HCT116 (cell line): ENCODE data around the gene SIPA1L3. TPM values are rescaled to one million over a fixed set of nuclear protein-coding genes. Genes with fewer than 3 reads are reported as not detected.

Experiments used
- ATAC-seq: fragments of 200-7000 bp; cut with Tn5 transposase; 2 replicates; pipeline ENCODE4 v1.9.1; 2020; ENCODE audit warnings: mild to moderate bottlenecking, moderate library complexity
- BruUV-seq: library from RNA; stranded (reverse); fragments of 400-500 nt; replicated peaks from 2 replicates; lab custom pipeline; 2021; lab: Mats Ljungman, UMichigan
- CTCF ChIA-PET: fragments of 300-600 bp; sonication (Branson Sonifier 250); formaldehyde crosslinking; loops from one replicate; lab custom pipeline; 2021; ENCODE audit warnings: antibody characterized with exemption; lab: Charles Lee
- POLR2A ChIA-PET: fragments of 300-600, 350-600 bp; sonication (Branson Sonifier 250); formaldehyde crosslinking; loops from one replicate; lab custom pipeline; 2021; ENCODE audit warnings: antibody characterized with exemption; lab: Charles Lee
- RAD21 ChIA-PET, 2 experiments: fragments of 300-600 bp; sonication (Branson Sonifier 250); formaldehyde crosslinking; loops; one replicate each; lab custom pipeline; 2023; ENCODE audit warnings: low total read pairs in 2 of 2; ENCODE audit not compliant: uncharacterized antibody in 2 of 2, unreplicated experiment in 2 of 2, low non-redundant PET in 1 of 2; lab: Charles Lee
- DNase-seq: peaks from one replicate; pipeline ENCODE4 v3.0.0-alpha.2; 2010; ENCODE audit warnings: low read depth, low spot score
- H2AFZ ChIP-seq: fragments of 200-600 bp; shearing (Covaris generic), sonication (generic); 2 replicates; pipeline ENCODE4 v1.6.1; 2017; ENCODE audit warnings: low read depth, mixed run types, mixed read lengths, antibody characterized with exemption, low read length; ENCODE audit not compliant: poor library complexity, severe bottlenecking
- H3K27ac ChIP-seq: 2 replicates; pipeline ENCODE4 v1.5.1; 2012; ENCODE audit warnings: low read depth, low read length
- H3K27me3 ChIP-seq: fragments of 200-600 bp; sonication (generic); 2 replicates; pipeline ENCODE4 v1.6.1; 2016; ENCODE audit warnings: mixed run types, low read length, mixed read lengths; ENCODE audit not compliant: insufficient read depth
- H3K36me3 ChIP-seq, 2 experiments: fragments of 200-500 bp in 1 of 2; fragments of 200-600 bp in 1 of 2; sonication (Bioruptor generic) in 1 of 2; sonication (generic) in 1 of 2; 2 replicates each; pipeline versions ENCODE4 v1.5.1 to v1.6.1; 2014 to 2016; ENCODE audit warnings: low read length in 2 of 2, inconsistent platforms in 1 of 2, mixed read lengths in 1 of 2, mixed run types in 1 of 2; ENCODE audit not compliant: insufficient read depth in 2 of 2, control insufficient read depth in 1 of 2
- H3K4me1 ChIP-seq, 2 experiments: fragments of 200-600 bp in 1 of 2; sonication (generic) in 1 of 2; 2 replicates each; pipeline versions ENCODE4 v1.5.1 to v1.6.1; 2012 to 2017; ENCODE audit warnings: low read length in 2 of 2, inconsistent platforms in 1 of 2, mild to moderate bottlenecking in 1 of 2, mixed read lengths in 1 of 2, mixed run types in 1 of 2, moderate library complexity in 1 of 2; ENCODE audit not compliant: insufficient read depth in 2 of 2, control insufficient read depth in 1 of 2
- H3K4me2 ChIP-seq: fragments of 200-600 bp; sonication (generic); 2 replicates; pipeline ENCODE4 v1.6.1; 2017; ENCODE audit warnings: mixed run types, low read length, mixed read lengths
- H3K4me3 ChIP-seq, 2 experiments: fragments of 200-600 bp in 1 of 2; sonication (generic) in 1 of 2; replicated peaks in 1 of 2; 2 replicates each; pipeline ENCODE4 v1.5.1; 2011 to 2016; ENCODE audit warnings: low read length in 2 of 2, control low read depth in 1 of 2, low read depth in 1 of 2, mild to moderate bottlenecking in 1 of 2, mixed read lengths in 1 of 2, mixed run types in 1 of 2
- H3K79me2 ChIP-seq: fragments of 200-600 bp; sonication (generic); 2 replicates; pipeline ENCODE4 v1.6.1; 2017; ENCODE audit warnings: mild to moderate bottlenecking, mixed run types, low read length, moderate library complexity, mixed read lengths; ENCODE audit not compliant: insufficient read depth
- H3K9ac ChIP-seq: fragments of 200-600 bp; sonication (generic); 2 replicates; pipeline ENCODE4 v1.6.1; 2016; ENCODE audit warnings: low read length, mixed read lengths
- H3K9me2 ChIP-seq: fragments of 200-600 bp; sonication (generic), shearing (Covaris generic); 2 replicates; pipeline ENCODE4 v1.6.1; 2017; ENCODE audit warnings: mixed run types, mild to moderate bottlenecking, moderate library complexity; ENCODE audit not compliant: insufficient read depth
- H3K9me3 ChIP-seq, 2 experiments: fragments of 200-500 bp in 1 of 2; fragments of 200-600 bp in 1 of 2; sonication (Bioruptor generic) in 1 of 2; sonication (generic) in 1 of 2; 2 replicates each; pipeline ENCODE4 v1.6.1; 2014 to 2017; ENCODE audit warnings: low read length in 2 of 2, mixed read lengths in 2 of 2, inconsistent platforms in 1 of 2, low read depth in 1 of 2, mild to moderate bottlenecking in 1 of 2, mixed run types in 1 of 2, moderate library complexity in 1 of 2; ENCODE audit not compliant: control insufficient read depth in 1 of 2, insufficient read depth in 1 of 2
- H4K20me1 ChIP-seq: fragments of 200-600 bp; sonication (generic), shearing (Covaris generic); 2 replicates; pipeline ENCODE4 v1.6.1; 2017; ENCODE audit warnings: mixed run types, mild to moderate bottlenecking, moderate library complexity; ENCODE audit not compliant: insufficient read depth
- CBX3 ChIP-seq: IDR thresholded peaks from 2 replicates; pipeline ENCODE4 v1.6.1; 2012; ENCODE audit warnings: low read depth
- CEBPB ChIP-seq: IDR thresholded peaks from 2 replicates; pipeline ENCODE4 v1.6.1; 2012; ENCODE audit warnings: low read depth
- ELF1 ChIP-seq: IDR thresholded peaks from 2 replicates; pipeline ENCODE4 v1.6.1; 2012; ENCODE audit warnings: low read depth, borderline replicate concordance
- EZH2 ChIP-seq: fragments of 200-600 bp; sonication (generic); IDR thresholded peaks from 2 replicates; pipeline ENCODE4 v1.6.1; 2017; ENCODE audit warnings: antibody characterized with exemption, mixed run types
- FOSL1 ChIP-seq: IDR thresholded peaks from 2 replicates; pipeline ENCODE4 v1.6.1; 2012; ENCODE audit warnings: low read depth
- JUND ChIP-seq: IDR thresholded peaks from 2 replicates; pipeline ENCODE4 v1.6.1; 2012
- POLR2A ChIP-seq: IDR thresholded peaks from 2 replicates; pipeline ENCODE4 v1.7.0; 2011; ENCODE audit warnings: borderline replicate concordance; ENCODE audit not compliant: insufficient read depth, insufficient read length; ENCODE audit errors: extremely low read depth
- RAD21 ChIP-seq: IDR thresholded peaks from 2 replicates; pipeline ENCODE4 v1.6.1; 2012; ENCODE audit warnings: low read depth, mild to moderate bottlenecking
- SIN3A ChIP-seq: IDR thresholded peaks from 2 replicates; pipeline ENCODE4 v1.6.1; 2012; ENCODE audit warnings: low read depth
- SP1 ChIP-seq: IDR thresholded peaks from 2 replicates; pipeline ENCODE4 v1.6.1; 2012; ENCODE audit warnings: low read depth
- TCF7L2 ChIP-seq: IDR thresholded peaks from 2 replicates; pipeline ENCODE4 v1.7.0; 2011; ENCODE audit warnings: borderline replicate concordance, inconsistent platforms; ENCODE audit not compliant: insufficient read depth, insufficient read length; ENCODE audit errors: extremely low read depth
- YY1 ChIP-seq: IDR thresholded peaks from 2 replicates; pipeline ENCODE4 v1.6.1; 2011; ENCODE audit warnings: low read length, low read depth, moderate library complexity, mild to moderate bottlenecking; ENCODE audit not compliant: insufficient replicate concordance; ENCODE audit errors: extremely low read depth
- ZFX ChIP-seq: fragments of 450-650 bp; IDR thresholded peaks from 2 replicates; pipeline ENCODE4 v1.6.1; 2017
- ZNF274 ChIP-seq: fragments of 200-500 bp; sonication (Bioruptor generic); IDR thresholded peaks from 2 replicates; pipeline ENCODE4 v1.6.1; 2014; ENCODE audit warnings: mild to moderate bottlenecking, low read depth, low read length, inconsistent platforms
- intact Hi-C: fragments of 100-400 bp; cut with micrococcal nuclease; formaldehyde crosslinking; loops from 2 replicates; pipeline ENCODE4 v1.10.0; 2022
- total RNA-seq: library from RNA; stranded (reverse); gene quantifications from one replicate; pipeline ENCODE4 v1.2.1, GENCODE V29; 2021; ENCODE audit not compliant: unreplicated experiment
- TF ChIP-seq, protein P1 (sequence below), 3 experiments: fragments of 200-600 bp in 1 of 3; sonication (generic) in 1 of 3; IDR thresholded peaks in 2 of 3; conservative IDR thresholded peaks in 1 of 3; 2 replicates each; pipeline ENCODE4 v1.5.1; 2012 to 2017; ENCODE audit warnings: low read depth in 2 of 3, low read length in 2 of 3, antibody characterized with exemption in 1 of 3, borderline replicate concordance in 1 of 3, control low read depth in 1 of 3, mild to moderate bottlenecking in 1 of 3, mixed read lengths in 1 of 3, mixed run types in 1 of 3, moderate library complexity in 1 of 3; ENCODE audit not compliant: insufficient read depth in 1 of 3
- TF ChIP-seq, protein P2 (sequence below): IDR thresholded peaks from 2 replicates; pipeline ENCODE4 v1.6.1; 2012
- TF ChIP-seq, protein P3 (sequence below): IDR thresholded peaks from 2 replicates; pipeline ENCODE4 v1.6.1; 2012
- TF ChIP-seq, protein P4 (sequence below): IDR thresholded peaks from 2 replicates; pipeline ENCODE4 v1.6.1; 2012; ENCODE audit warnings: low read depth

SIPA1L3 gene
- total RNA-seq, 1 experiment from 2014 or later = 41.8 TPM

DNA sequence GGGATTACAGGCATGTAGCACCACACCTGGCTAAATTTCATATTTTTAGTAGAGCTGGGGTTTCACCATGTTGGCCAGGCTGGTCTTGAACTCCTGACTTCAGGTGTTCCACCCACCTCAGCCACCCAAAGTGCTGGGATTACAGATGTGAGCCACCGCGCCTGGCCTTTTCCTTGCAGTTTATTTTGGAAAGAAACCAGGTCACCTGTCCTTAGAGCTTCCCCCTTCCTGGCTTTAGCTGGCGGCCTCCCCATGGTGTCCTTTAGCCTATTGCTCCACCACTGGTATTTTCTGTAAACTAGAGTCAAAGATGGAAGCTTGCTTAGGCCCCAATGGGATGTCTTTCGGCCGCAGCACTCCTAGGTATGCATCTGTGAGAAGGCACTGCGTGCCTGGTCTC lies 225.8 kb downstream of the SIPA1L3 start:
- Histone ChIP-seq H3K9me2 (no peaks in the 10 kb centered on the region), H3K9me3 (no peaks in the 10 kb centered on the region), H3K27ac (no peak overlapping the region), H4K20me1 (no peaks in the 10 kb centered on the region), H3K36me3 (0 out of 4 replicates have a peak, but pooled peaks cover 0 to 3% of the 10 kb centered on the region in 2 experiments), H3K9ac (no peak overlapping the region), H3K4me3 (no peak overlapping the region), H3K27me3 (no peaks in the 10 kb centered on the region), H2AFZ (no peak overlapping the region), H3K79me2 (no peaks in the 10 kb centered on the region), H3K4me1 (no peaks in the 10 kb centered on the region; a peak in 1 of 4 replicates), H3K4me2 (no peak overlapping the region)
- DNase-seq = no peak
- POLR2A ChIA-PET = no interaction called here
- no peak for ATAC-seq
- CTCF ChIA-PET = interaction anchor here (1.6 kb wide), 1 partner anchor 11 kb away, joined by 4 read pairs; no protein-coding TSS in a partner anchor
- TF ChIP-seq RAD21 (no peak), ELF1 (no peak), YY1 (no peak), POLR2A (no peak), CBX3 (no peak), SP1 (no peak), SIN3A (no peak), JUND (no peak), TCF7L2 (no peak), CEBPB (no peak), ZNF274 (no peak), ZFX (no peak), FOSL1 (no peak), EZH2 (no peak)
- TF ChIP-seq, protein P1, sequence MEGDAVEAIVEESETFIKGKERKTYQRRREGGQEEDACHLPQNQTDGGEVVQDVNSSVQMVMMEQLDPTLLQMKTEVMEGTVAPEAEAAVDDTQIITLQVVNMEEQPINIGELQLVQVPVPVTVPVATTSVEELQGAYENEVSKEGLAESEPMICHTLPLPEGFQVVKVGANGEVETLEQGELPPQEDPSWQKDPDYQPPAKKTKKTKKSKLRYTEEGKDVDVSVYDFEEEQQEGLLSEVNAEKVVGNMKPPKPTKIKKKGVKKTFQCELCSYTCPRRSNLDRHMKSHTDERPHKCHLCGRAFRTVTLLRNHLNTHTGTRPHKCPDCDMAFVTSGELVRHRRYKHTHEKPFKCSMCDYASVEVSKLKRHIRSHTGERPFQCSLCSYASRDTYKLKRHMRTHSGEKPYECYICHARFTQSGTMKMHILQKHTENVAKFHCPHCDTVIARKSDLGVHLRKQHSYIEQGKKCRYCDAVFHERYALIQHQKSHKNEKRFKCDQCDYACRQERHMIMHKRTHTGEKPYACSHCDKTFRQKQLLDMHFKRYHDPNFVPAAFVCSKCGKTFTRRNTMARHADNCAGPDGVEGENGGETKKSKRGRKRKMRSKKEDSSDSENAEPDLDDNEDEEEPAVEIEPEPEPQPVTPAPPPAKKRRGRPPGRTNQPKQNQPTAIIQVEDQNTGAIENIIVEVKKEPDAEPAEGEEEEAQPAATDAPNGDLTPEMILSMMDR (IDR thresholded peaks at IDR 0.05 in 2 of 3, conservative IDR thresholded peaks at IDR 0.05 in 1 of 3; ENCODE audit: borderline replicate concordance in 1 of 3, insufficient read depth in 1 of 3, low read depth in 2 of 3, low read length in 2 of 3) = no peak
- TF ChIP-seq, protein P2, sequence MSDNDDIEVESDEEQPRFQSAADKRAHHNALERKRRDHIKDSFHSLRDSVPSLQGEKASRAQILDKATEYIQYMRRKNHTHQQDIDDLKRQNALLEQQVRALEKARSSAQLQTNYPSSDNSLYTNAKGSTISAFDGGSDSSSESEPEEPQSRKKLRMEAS = no peak
- TF ChIP-seq, protein P3, sequence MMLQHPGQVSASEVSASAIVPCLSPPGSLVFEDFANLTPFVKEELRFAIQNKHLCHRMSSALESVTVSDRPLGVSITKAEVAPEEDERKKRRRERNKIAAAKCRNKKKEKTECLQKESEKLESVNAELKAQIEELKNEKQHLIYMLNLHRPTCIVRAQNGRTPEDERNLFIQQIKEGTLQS = no peak
- TF ChIP-seq, protein P4, sequence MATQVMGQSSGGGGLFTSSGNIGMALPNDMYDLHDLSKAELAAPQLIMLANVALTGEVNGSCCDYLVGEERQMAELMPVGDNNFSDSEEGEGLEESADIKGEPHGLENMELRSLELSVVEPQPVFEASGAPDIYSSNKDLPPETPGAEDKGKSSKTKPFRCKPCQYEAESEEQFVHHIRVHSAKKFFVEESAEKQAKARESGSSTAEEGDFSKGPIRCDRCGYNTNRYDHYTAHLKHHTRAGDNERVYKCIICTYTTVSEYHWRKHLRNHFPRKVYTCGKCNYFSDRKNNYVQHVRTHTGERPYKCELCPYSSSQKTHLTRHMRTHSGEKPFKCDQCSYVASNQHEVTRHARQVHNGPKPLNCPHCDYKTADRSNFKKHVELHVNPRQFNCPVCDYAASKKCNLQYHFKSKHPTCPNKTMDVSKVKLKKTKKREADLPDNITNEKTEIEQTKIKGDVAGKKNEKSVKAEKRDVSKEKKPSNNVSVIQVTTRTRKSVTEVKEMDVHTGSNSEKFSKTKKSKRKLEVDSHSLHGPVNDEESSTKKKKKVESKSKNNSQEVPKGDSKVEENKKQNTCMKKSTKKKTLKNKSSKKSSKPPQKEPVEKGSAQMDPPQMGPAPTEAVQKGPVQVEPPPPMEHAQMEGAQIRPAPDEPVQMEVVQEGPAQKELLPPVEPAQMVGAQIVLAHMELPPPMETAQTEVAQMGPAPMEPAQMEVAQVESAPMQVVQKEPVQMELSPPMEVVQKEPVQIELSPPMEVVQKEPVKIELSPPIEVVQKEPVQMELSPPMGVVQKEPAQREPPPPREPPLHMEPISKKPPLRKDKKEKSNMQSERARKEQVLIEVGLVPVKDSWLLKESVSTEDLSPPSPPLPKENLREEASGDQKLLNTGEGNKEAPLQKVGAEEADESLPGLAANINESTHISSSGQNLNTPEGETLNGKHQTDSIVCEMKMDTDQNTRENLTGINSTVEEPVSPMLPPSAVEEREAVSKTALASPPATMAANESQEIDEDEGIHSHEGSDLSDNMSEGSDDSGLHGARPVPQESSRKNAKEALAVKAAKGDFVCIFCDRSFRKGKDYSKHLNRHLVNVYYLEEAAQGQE = no peak
- RAD21 ChIA-PET = no interaction called here
- intact Hi-C loops = no loop called here
- no TSS peak for BruUV-seq
